ENCODE data around the gene PON2. TPM values are rescaled to one million over a fixed set of nuclear protein-coding genes. Genes with fewer than 3 reads are reported as not detected.
A peak's percentile ranks its signal among the peaks of the same experiment; 100 is the strongest.

PON2 gene
- total and polyA plus RNA-seq, 2 of the 13 experiments (the other 11 are each of a cell fraction or from before 2014, with no cell fraction given) = 202 to 217 TPM

GRCh38 chr7:95470452-95470851 lies 35.6 kb upstream of the PON2 start (continued):
- TF ChIP-seq, protein P1, sequence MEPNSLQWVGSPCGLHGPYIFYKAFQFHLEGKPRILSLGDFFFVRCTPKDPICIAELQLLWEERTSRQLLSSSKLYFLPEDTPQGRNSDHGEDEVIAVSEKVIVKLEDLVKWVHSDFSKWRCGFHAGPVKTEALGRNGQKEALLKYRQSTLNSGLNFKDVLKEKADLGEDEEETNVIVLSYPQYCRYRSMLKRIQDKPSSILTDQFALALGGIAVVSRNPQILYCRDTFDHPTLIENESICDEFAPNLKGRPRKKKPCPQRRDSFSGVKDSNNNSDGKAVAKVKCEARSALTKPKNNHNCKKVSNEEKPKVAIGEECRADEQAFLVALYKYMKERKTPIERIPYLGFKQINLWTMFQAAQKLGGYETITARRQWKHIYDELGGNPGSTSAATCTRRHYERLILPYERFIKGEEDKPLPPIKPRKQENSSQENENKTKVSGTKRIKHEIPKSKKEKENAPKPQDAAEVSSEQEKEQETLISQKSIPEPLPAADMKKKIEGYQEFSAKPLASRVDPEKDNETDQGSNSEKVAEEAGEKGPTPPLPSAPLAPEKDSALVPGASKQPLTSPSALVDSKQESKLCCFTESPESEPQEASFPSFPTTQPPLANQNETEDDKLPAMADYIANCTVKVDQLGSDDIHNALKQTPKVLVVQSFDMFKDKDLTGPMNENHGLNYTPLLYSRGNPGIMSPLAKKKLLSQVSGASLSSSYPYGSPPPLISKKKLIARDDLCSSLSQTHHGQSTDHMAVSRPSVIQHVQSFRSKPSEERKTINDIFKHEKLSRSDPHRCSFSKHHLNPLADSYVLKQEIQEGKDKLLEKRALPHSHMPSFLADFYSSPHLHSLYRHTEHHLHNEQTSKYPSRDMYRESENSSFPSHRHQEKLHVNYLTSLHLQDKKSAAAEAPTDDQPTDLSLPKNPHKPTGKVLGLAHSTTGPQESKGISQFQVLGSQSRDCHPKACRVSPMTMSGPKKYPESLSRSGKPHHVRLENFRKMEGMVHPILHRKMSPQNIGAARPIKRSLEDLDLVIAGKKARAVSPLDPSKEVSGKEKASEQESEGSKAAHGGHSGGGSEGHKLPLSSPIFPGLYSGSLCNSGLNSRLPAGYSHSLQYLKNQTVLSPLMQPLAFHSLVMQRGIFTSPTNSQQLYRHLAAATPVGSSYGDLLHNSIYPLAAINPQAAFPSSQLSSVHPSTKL (CRISPR knock-in tag; IDR thresholded peaks at IDR 0.05) = peak; percentile 84
- TF ChIP-seq MTF2 (CRISPR knock-in tag; IDR thresholded peaks at IDR 0.05; ENCODE audit: borderline replicate concordance) = no peak
- TF ChIP-seq, protein P2, sequence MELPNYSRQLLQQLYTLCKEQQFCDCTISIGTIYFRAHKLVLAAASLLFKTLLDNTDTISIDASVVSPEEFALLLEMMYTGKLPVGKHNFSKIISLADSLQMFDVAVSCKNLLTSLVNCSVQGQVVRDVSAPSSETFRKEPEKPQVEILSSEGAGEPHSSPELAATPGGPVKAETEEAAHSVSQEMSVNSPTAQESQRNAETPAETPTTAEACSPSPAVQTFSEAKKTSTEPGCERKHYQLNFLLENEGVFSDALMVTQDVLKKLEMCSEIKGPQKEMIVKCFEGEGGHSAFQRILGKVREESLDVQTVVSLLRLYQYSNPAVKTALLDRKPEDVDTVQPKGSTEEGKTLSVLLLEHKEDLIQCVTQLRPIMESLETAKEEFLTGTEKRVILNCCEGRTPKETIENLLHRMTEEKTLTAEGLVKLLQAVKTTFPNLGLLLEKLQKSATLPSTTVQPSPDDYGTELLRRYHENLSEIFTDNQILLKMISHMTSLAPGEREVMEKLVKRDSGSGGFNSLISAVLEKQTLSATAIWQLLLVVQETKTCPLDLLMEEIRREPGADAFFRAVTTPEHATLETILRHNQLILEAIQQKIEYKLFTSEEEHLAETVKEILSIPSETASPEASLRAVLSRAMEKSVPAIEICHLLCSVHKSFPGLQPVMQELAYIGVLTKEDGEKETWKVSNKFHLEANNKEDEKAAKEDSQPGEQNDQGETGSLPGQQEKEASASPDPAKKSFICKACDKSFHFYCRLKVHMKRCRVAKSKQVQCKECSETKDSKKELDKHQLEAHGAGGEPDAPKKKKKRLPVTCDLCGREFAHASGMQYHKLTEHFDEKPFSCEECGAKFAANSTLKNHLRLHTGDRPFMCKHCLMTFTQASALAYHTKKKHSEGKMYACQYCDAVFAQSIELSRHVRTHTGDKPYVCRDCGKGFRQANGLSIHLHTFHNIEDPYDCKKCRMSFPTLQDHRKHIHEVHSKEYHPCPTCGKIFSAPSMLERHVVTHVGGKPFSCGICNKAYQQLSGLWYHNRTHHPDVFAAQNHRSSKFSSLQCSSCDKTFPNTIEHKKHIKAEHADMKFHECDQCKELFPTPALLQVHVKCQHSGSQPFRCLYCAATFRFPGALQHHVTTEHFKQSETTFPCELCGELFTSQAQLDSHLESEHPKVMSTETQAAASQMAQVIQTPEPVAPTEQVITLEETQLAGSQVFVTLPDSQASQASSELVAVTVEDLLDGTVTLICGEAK (IDR thresholded peaks at IDR 0.05) = no peak
- TF ChIP-seq, protein P2 (CRISPR knock-in tag; IDR thresholded peaks at IDR 0.05) = no peak
- no peak for TF ChIP-seq SAFB2 (CRISPR knock-in tag; IDR thresholded peaks at IDR 0.05; ENCODE audit: borderline replicate concordance, low read depth)
- TF ChIP-seq, protein P3, sequence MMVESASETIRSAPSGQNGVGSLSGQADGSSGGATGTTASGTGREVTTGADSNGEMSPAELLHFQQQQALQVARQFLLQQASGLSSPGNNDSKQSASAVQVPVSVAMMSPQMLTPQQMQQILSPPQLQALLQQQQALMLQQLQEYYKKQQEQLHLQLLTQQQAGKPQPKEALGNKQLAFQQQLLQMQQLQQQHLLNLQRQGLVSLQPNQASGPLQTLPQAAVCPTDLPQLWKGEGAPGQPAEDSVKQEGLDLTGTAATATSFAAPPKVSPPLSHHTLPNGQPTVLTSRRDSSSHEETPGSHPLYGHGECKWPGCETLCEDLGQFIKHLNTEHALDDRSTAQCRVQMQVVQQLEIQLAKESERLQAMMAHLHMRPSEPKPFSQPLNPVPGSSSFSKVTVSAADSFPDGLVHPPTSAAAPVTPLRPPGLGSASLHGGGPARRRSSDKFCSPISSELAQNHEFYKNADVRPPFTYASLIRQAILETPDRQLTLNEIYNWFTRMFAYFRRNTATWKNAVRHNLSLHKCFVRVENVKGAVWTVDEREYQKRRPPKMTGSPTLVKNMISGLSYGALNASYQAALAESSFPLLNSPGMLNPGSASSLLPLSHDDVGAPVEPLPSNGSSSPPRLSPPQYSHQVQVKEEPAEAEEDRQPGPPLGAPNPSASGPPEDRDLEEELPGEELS (CRISPR knock-in tag; IDR thresholded peaks at IDR 0.05) = peak; percentile 73
- TF ChIP-seq GATAD2A (CRISPR knock-in tag; IDR thresholded peaks at IDR 0.05) = peak; percentile 81
- TF ChIP-seq CREM (IDR thresholded peaks at IDR 0.05) = peak; percentile 72
- TF ChIP-seq CREM (CRISPR knock-in tag; IDR thresholded peaks at IDR 0.05) = no peak
- peak; percentile 95 for TF ChIP-seq ETV5 (CRISPR knock-in tag; IDR thresholded peaks at IDR 0.05; ENCODE audit: borderline replicate concordance)
- TF ChIP-seq ISL2 (CRISPR knock-in tag; IDR thresholded peaks at IDR 0.05) = peak; percentile 82

All from HepG2 (cell line).